Measurements from ENCODE around the gene PPP1R15B.

- TF ChIP-seq POLR2A (IDR thresholded peaks at IDR 0.05) (no peak), CTCF (IDR thresholded peaks at IDR 0.05) (no peak)
Observed at GRCh38 chr1:204408074-204408507, 3.5 kb downstream of the PPP1R15B start.
